Thyroid gland (tissue), 4 donors: ENCODE results near the gene DENND4A.

Source experiments
- CTCF ChIP-seq, 6 experiments: fragments of 200-600 bp in 3 of 6; fragments of 450-650 bp in 3 of 6; sonication (generic) in 3 of 6; IDR thresholded peaks; one replicate each; pipeline ENCODE4 v1.5.1; 2016 to 2019; ENCODE audit warnings: antibody characterized with exemption in 6 of 6, mild to moderate bottlenecking in 2 of 6, inconsistent platforms in 1 of 6, moderate library complexity in 1 of 6
- POLR2A ChIP-seq, 2 donors: fragments of 450-650 bp; IDR thresholded peaks; one replicate each; pipeline ENCODE4 v1.6.1; 2017; ENCODE audit warnings: antibody characterized with exemption in 2 of 2, mild to moderate bottlenecking in 2 of 2, moderate library complexity in 1 of 2

- TF ChIP-seq CTCF (IDR thresholded peaks at IDR 0.05), result peak; percentile 51 to 94 (median 82)
- no peak for TF ChIP-seq POLR2A (IDR thresholded peaks at IDR 0.05)
Measured at GRCh38 chr15:65638681-65639089, 153.4 kb downstream of the DENND4A start.
